Measurements from ENCODE around the gene KY. TPM values are rescaled to one million over a fixed set of nuclear protein-coding genes. Genes with fewer than 3 reads are reported as not detected.

KY gene
- total and polyA plus RNA-seq, 2 of the 8 experiments (the other 6 are each of a cell fraction or from before 2014, with no cell fraction given), result not detected

GRCh38 chr3:134682196-134682880, 31.5 kb upstream of the KY start (continued):
- TF ChIP-seq CBX5 (IDR thresholded peaks at IDR 0.05; ENCODE audit: low read depth, low read length) (no peak), SUZ12 (IDR thresholded peaks at IDR 0.05; ENCODE audit: low read length) (no peak)

Data from H1 (cell line).